Trophoblast cell (in vitro differentiated cells and primary cell): Measurements from ENCODE around the gene SLC39A5.
"Not testable (repeated sequence)": the region's sequence is repeated elsewhere in the genome, so short reads cannot be mapped to it uniquely, and the experiment has no call there.

Source experiments
- DNase-seq, 2 donors: peaks; one replicate each; pipeline ENCODE4 v3.0.0-alpha.2; 2016
- H2AFZ ChIP-seq: 2 replicates; pipeline ENCODE4 v1.6.1; 2013; ENCODE audit warnings: low read length, moderate library complexity, mild to moderate bottlenecking; ENCODE audit not compliant: insufficient read depth, poor library complexity
- H2AK5ac ChIP-seq: 2 replicates; pipeline ENCODE4 v1.6.1; 2013; ENCODE audit warnings: mild to moderate bottlenecking, low read length
- H2BK120ac ChIP-seq: 2 replicates; pipeline ENCODE4 v1.6.1; 2013; ENCODE audit warnings: low read length, mild to moderate bottlenecking, moderate library complexity; ENCODE audit not compliant: insufficient read depth, poor library complexity
- H2BK12ac ChIP-seq: 2 replicates; pipeline ENCODE4 v1.6.1; 2013; ENCODE audit warnings: mild to moderate bottlenecking, low read length, moderate library complexity
- H2BK5ac ChIP-seq: 2 replicates; pipeline ENCODE4 v1.6.1; 2013; ENCODE audit warnings: low read length, low read depth, moderate library complexity, mild to moderate bottlenecking; ENCODE audit not compliant: poor library complexity
- H3K14ac ChIP-seq: 2 replicates; pipeline ENCODE4 v1.6.1; 2013; ENCODE audit warnings: mild to moderate bottlenecking, low read length
- H3K18ac ChIP-seq: 2 replicates; pipeline ENCODE4 v1.6.1; 2013; ENCODE audit warnings: mild to moderate bottlenecking, low read length
- H3K23ac ChIP-seq: 2 replicates; pipeline ENCODE4 v1.6.1; 2013; ENCODE audit warnings: low read length
- H3K27ac ChIP-seq: 2 replicates; pipeline ENCODE4 v1.5.1; 2013; ENCODE audit warnings: low read depth, mild to moderate bottlenecking, inconsistent platforms, low read length, moderate library complexity
- H3K27me3 ChIP-seq: 2 replicates; pipeline ENCODE4 v1.6.1; 2013; ENCODE audit warnings: inconsistent platforms, mild to moderate bottlenecking, low read length, moderate library complexity; ENCODE audit not compliant: insufficient read depth
- H3K36me3 ChIP-seq, 2 experiments: 1 replicate in 1 of 2; 2 replicates in 1 of 2; pipeline ENCODE4 v1.6.1; 2013; ENCODE audit warnings: low read length in 2 of 2, mild to moderate bottlenecking in 2 of 2, moderate library complexity in 1 of 2; ENCODE audit not compliant: insufficient read depth in 2 of 2, control insufficient read depth in 1 of 2
- H3K4ac ChIP-seq: 2 replicates; pipeline ENCODE4 v1.6.1; 2013; ENCODE audit warnings: low read depth, mild to moderate bottlenecking, low read length, moderate library complexity
- H3K4me1 ChIP-seq, 2 experiments: 1 replicate in 1 of 2; 2 replicates in 1 of 2; pipeline ENCODE4 v1.6.1; 2013; ENCODE audit warnings: low read length in 2 of 2, mild to moderate bottlenecking in 2 of 2, moderate library complexity in 1 of 2; ENCODE audit not compliant: insufficient read depth in 2 of 2, control insufficient read depth in 1 of 2
- H3K4me2 ChIP-seq: 2 replicates; pipeline ENCODE4 v1.6.1; 2013; ENCODE audit warnings: inconsistent platforms, mild to moderate bottlenecking, low read length, moderate library complexity
- H3K4me3 ChIP-seq: 2 replicates; pipeline ENCODE4 v1.5.1; 2013; ENCODE audit warnings: mild to moderate bottlenecking, low read depth, low read length, inconsistent platforms
- H3K79me1 ChIP-seq: one replicate; pipeline ENCODE4 v1.6.1; 2013; ENCODE audit warnings: low read length
- H3K79me2 ChIP-seq: 2 replicates; pipeline ENCODE4 v1.6.1; 2013; ENCODE audit warnings: low read length, mild to moderate bottlenecking; ENCODE audit not compliant: control insufficient read depth, insufficient read depth, poor library complexity
- H3K9ac ChIP-seq: 2 replicates; pipeline ENCODE4 v1.6.1; 2013; ENCODE audit warnings: mild to moderate bottlenecking, low read length
- H3K9me3 ChIP-seq: 2 replicates; pipeline ENCODE4 v1.6.1; 2013; ENCODE audit warnings: low read depth, mild to moderate bottlenecking, control low read depth, inconsistent platforms, low read length; ENCODE audit not compliant: insufficient read depth
- H4K12ac ChIP-seq: 2 replicates; pipeline ENCODE4 v1.6.1; 2013; ENCODE audit warnings: low read depth, mild to moderate bottlenecking, low read length, moderate library complexity
- H4K8ac ChIP-seq: 2 replicates; pipeline ENCODE4 v1.6.1; 2013; ENCODE audit warnings: low read depth, mild to moderate bottlenecking, low read length, moderate library complexity
- H4K91ac ChIP-seq: one replicate; pipeline ENCODE4 v1.6.1; 2013; ENCODE audit warnings: low read depth, mild to moderate bottlenecking, low read length, moderate library complexity
- WGBS: extraction: QIAGEN DNeasy Blood & Tissue Kit; methylation state at CpG from one replicate; pipeline ENCODE4 v1.1.7; 2013; ENCODE audit warnings: missing lambda C conversion rate; ENCODE audit not compliant: insufficient read length, insufficient coverage; ENCODE audit errors: extremely low coverage; 5-methylcytosine and 5-hydroxymethylcytosine counted together

SLC39A5 gene

GRCh38 chr12:56193025-56193578 is 36.7 kb upstream of the SLC39A5 start:
- no peak overlapping the region for H4K91ac ChIP-seq
- H4K12ac ChIP-seq: no peak overlapping the region
- H3K79me2 ChIP-seq: peaks cover 8% of the 10 kb centered on the region
- H2AK5ac ChIP-seq: no peak overlapping the region
- H2BK12ac ChIP-seq: no peak overlapping the region
- no peak overlapping the region for H3K4ac ChIP-seq
- H3K4me3 ChIP-seq: no peak overlapping the region
- no peak overlapping the region for H2BK120ac ChIP-seq
- WGBS: no CpG with 5 or more reads among the region's 1 CpG
- no peak overlapping the region for H3K14ac ChIP-seq
- no peak overlapping the region for H2BK5ac ChIP-seq
- no peaks in the 10 kb centered on the region for H3K27me3 ChIP-seq
- no peak overlapping the region for H3K18ac ChIP-seq
- no peak overlapping the region for H4K8ac ChIP-seq
- H3K23ac ChIP-seq: no peak overlapping the region
- no peak overlapping the region for H2AFZ ChIP-seq
- H3K4me1 ChIP-seq: peaks cover 8 to 9% of the 10 kb centered on the region in 2 experiments
- no peak overlapping the region for H3K4me2 ChIP-seq
- peak; percentile 79 to 98 for DNase-seq
- H3K9ac ChIP-seq: no peak overlapping the region
- no peaks in the 10 kb centered on the region for H3K9me3 ChIP-seq
- no peaks in the 10 kb centered on the region for H3K36me3 ChIP-seq
- peaks cover 10% of the 10 kb centered on the region for H3K79me1 ChIP-seq
- H3K27ac ChIP-seq: no peak overlapping the region

- not testable (repeated sequence) for H4K12ac ChIP-seq, H3K23ac ChIP-seq, H3K36me3 ChIP-seq, H2AFZ ChIP-seq, H2BK120ac ChIP-seq, H3K4me2 ChIP-seq, H3K4me3 ChIP-seq, H2BK12ac ChIP-seq, H2BK5ac ChIP-seq, H4K91ac ChIP-seq, H3K27me3 ChIP-seq, H3K9ac ChIP-seq, H3K4ac ChIP-seq, H2AK5ac ChIP-seq, H3K9me3 ChIP-seq, H3K79me2 ChIP-seq, H3K18ac ChIP-seq, H3K14ac ChIP-seq, H3K79me1 ChIP-seq
- peak overlapping the region; percentile 7 for H4K8ac ChIP-seq
- DNase-seq: peak; percentile 86 to 97
- WGBS: no CpG with 5 or more reads among the region's 11 CpGs
- peak overlapping the region; percentile 27 for H3K27ac ChIP-seq
- H3K4me1 ChIP-seq: peaks cover 9 to 12% of the 10 kb centered on the region in 2 experiments
These were observed 32.9 kb upstream of the SLC39A5 start for GRCh38 chr12:56196818-56197550.

- H3K4ac ChIP-seq: no peak overlapping the region
- peak overlapping the region; percentile 27 for H3K27ac ChIP-seq
- no peak overlapping the region for H2AK5ac ChIP-seq
- peaks cover 3% of the 10 kb centered on the region for H3K79me1 ChIP-seq
- H3K14ac ChIP-seq: no peak overlapping the region
- DNase-seq: peak; percentile 62 to 70
- no peak overlapping the region for H2BK5ac ChIP-seq
- no peaks in the 10 kb centered on the region for H3K9me3 ChIP-seq
- no peak overlapping the region for H4K12ac ChIP-seq
- H3K36me3 ChIP-seq: no peaks in the 10 kb centered on the region
- no peak overlapping the region for H2BK120ac ChIP-seq
- no peak overlapping the region for H3K4me2 ChIP-seq
- peak overlapping the region; percentile 56 for H2BK12ac ChIP-seq
- no peak overlapping the region for H4K8ac ChIP-seq
- H2AFZ ChIP-seq: no peak overlapping the region
- no peak overlapping the region for H3K9ac ChIP-seq
- no peak overlapping the region for H3K4me3 ChIP-seq
- H3K4me1 ChIP-seq: peaks cover 9 to 12% of the 10 kb centered on the region in 2 experiments
- no peaks in the 10 kb centered on the region for H3K79me2 ChIP-seq
- H4K91ac ChIP-seq: no peak overlapping the region
- H3K18ac ChIP-seq: no peak overlapping the region
- no peaks in the 10 kb centered on the region for H3K27me3 ChIP-seq
- H3K23ac ChIP-seq: no peak overlapping the region
- WGBS: no CpG with 5 or more reads among the region's 9 CpGs
These were observed 31.8 kb upstream of the SLC39A5 start for GRCh38 chr12:56197921-56198635.

GRCh38 chr12:56198836-56199235 is 31.0 kb upstream of the SLC39A5 start:
- no CpG with 5 or more reads among the region's 1 CpG for WGBS
- H3K27ac ChIP-seq: no peak overlapping the region
- H2AK5ac ChIP-seq: no peak overlapping the region
- no peaks in the 10 kb centered on the region for H3K36me3 ChIP-seq
- peaks cover 9 to 12% of the 10 kb centered on the region in 2 experiments for H3K4me1 ChIP-seq
- no peak overlapping the region for H3K4ac ChIP-seq
- no peak overlapping the region for H3K4me2 ChIP-seq
- H4K8ac ChIP-seq: no peak overlapping the region
- peaks cover 3% of the 10 kb centered on the region for H3K79me1 ChIP-seq
- no peaks in the 10 kb centered on the region for H3K79me2 ChIP-seq
- no peaks in the 10 kb centered on the region for H3K27me3 ChIP-seq
- H3K4me3 ChIP-seq: no peak overlapping the region
- peak overlapping the region; percentile 23 for H4K91ac ChIP-seq
- no peak overlapping the region for H2BK12ac ChIP-seq
- no peak overlapping the region for H2BK5ac ChIP-seq
- no peak overlapping the region for H2AFZ ChIP-seq
- no peak overlapping the region for H4K12ac ChIP-seq
- H3K23ac ChIP-seq: no peak overlapping the region
- no peak overlapping the region for H3K14ac ChIP-seq
- H2BK120ac ChIP-seq: no peak overlapping the region
- no peak overlapping the region for H3K9ac ChIP-seq
- H3K9me3 ChIP-seq: no peaks in the 10 kb centered on the region
- DNase-seq: peak in 1 of 2 donors; percentile 82
- H3K18ac ChIP-seq: no peak overlapping the region
